Measurements from ENCODE around the gene MAPK8IP3. TPM values are rescaled to one million over a fixed set of nuclear protein-coding genes. Genes with fewer than 3 reads are reported as not detected.
"Not testable (repeated sequence)": the region's sequence is repeated elsewhere in the genome, so short reads cannot be mapped to it uniquely, and the experiment has no call there.

The MAPK8IP3 gene
- total RNA-seq, 2 experiments from 2014 or later: 101 to 108 TPM

DNA sequence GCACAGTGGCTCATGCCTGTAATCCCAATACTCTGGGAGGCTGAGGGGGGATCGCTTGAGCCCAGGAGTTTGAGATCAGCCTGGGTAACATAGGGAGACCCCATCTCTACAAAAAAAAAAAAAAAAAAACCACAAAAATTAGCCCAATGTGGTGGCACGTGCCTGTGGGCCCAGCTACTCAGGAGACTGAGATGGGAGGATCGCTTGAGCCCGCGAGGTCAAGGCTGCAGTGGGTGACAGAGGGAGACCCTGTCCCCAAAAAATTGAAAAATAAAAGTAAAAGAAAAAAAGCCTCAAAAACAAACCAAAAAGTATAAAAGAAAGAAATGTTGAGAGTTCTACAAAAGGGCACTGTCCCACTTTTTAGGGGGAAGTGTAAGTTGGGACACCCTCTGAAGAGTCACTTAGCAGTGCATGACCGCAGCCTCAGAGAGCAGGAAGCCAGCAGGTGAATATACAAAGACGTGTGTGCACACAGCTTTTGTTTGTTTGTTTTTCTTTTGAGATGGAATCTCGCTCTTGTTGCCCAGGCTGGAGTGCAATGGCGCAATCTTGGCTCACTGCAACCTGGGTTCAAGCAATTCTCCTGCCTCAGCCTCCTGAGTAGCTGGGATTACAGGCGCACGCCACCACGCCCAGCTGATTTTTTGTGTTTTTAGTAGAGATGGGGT lies 13.7 kb downstream of the MAPK8IP3 start:
- peak; percentile 39 for DNase-seq
- Mint-ChIP-seq H3K27ac (peak overlapping the region; percentile 77), H3K4me1 (peaks cover 46% of the 10 kb centered on the region)
- H3K27me3 Mint-ChIP-seq; H3K9me3 Mint-ChIP-seq; H3K36me3 Mint-ChIP-seq (ENCODE audit: low read depth); POLR2A ChIA-PET; H3K4me3 Mint-ChIP-seq: not testable (repeated sequence)
- CTCF ChIA-PET: interaction anchor here (1.2 kb wide), 1 partner anchor 10 kb away, joined by 4 read pairs; no protein-coding TSS in a partner anchor

DNA sequence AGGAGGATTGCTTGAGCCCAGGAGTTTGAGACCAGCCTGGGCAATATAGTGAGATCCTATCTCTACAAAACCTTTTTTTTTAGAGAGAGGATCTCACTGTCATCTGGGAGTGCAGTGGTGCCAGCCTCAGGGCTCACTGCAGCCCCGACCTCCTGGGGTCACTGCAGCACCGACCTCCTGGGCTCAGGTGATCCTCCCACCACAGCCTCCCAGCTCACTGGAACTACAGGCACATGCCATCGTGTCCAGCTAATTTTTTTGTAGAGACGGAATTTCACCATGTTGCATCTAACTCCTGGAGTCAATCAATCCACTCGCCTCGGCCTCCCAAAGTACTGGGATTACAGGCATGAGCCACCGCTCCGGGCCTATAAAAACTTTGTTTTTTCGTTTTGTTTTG lies 15.4 kb downstream of the MAPK8IP3 start:
- Mint-ChIP-seq H3K4me3 (no peak overlapping the region), H3K9me3 (no peaks in the 10 kb centered on the region), H3K27me3 (no peaks in the 10 kb centered on the region), H3K4me1 (peaks cover 46% of the 10 kb centered on the region), H3K36me3 (ENCODE audit: low read depth) (peaks cover 6% of the 10 kb centered on the region), H3K27ac (peak overlapping the region; percentile 85)
- ChIA-PET CTCF (interaction anchor here (0.7 kb wide), 2 partner anchors 61 to 85 kb away, joined by 4 read pairs; partner anchors contain the start of genes NUBP2 and SPSB3), POLR2A (no interaction called here)
- DNase-seq: no peak

GRCh38 chr16:1723450-1724147 lies 17.6 kb downstream of the MAPK8IP3 start:
- DNase-seq: peak; percentile 51
- peaks cover 44% of the 10 kb centered on the region for H3K4me1 Mint-ChIP-seq
- H3K9me3 Mint-ChIP-seq: no peaks in the 10 kb centered on the region
- H3K27me3 Mint-ChIP-seq: no peaks in the 10 kb centered on the region
- peaks cover 6% of the 10 kb centered on the region for H3K36me3 Mint-ChIP-seq (ENCODE audit: low read depth)
- no peak overlapping the region for H3K4me3 Mint-ChIP-seq
- peak overlapping the region; percentile 60 for H3K27ac Mint-ChIP-seq
- ChIA-PET CTCF (interaction anchor here (0.6 to 1.9 kb wide), 10 partner anchors 10 to 364 kb away, joined by 3 to 6 read pairs (median 3); no protein-coding TSS in a partner anchor), POLR2A (no interaction called here)

GRCh38 chr16:1724491-1724890 lies 18.5 kb downstream of the MAPK8IP3 start:
- CTCF ChIA-PET: interaction anchor here (1.2 to 1.9 kb wide), 3 partner anchors 11 to 43 kb away, joined by 3 to 6 read pairs (median 6); no protein-coding TSS in a partner anchor
- Mint-ChIP-seq H3K4me1 (peaks cover 37% of the 10 kb centered on the region), H3K36me3 (ENCODE audit: low read depth) (peaks cover 13% of the 10 kb centered on the region), H3K4me3 (no peak overlapping the region), H3K27ac (no peak overlapping the region), H3K9me3 (no peaks in the 10 kb centered on the region), H3K27me3 (no peaks in the 10 kb centered on the region)
- POLR2A ChIA-PET: no interaction called here
- no peak for DNase-seq

DNA sequence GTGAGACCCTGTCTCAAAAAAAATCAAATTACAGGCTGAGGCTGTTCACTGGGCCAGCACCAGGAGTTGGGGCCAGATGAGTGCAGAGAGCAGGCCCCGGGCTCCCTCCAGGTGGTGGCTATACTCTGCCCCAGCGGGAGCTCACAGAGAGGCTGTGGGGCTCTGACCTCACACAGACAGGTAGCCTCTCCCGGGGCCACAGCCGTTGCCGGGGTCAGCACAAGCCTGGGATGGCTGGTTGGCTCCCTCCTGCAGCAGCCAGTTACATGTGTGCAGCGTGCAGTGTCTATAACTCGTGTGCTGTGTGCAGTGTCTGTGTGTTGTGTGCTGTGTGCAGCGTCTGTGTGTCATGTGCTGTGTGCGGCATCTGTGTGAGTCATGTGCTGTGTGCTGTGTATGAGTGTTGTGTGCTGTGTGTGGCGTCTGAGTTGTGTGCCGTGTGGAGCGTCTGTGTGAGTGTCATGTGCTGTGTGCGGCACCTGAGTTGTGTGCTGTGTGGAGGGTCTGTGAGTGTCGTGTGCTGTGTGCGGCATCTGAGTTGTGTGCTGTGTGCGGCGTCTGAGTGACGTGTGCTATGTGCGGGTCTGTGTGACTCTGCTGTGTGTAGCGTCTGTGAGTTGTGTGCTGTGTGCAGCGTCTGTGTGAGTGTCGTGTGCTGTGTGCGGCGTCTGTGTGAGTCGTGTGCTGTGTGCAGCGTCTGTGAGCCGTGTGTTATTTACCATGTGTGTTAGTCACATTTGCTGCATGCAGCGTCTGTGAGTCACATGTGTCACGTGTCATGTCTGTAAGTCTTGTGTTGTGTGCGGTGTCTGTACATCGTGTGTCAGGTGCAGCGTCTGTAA lies 20.9 kb downstream of the MAPK8IP3 start:
- POLR2A ChIA-PET: no interaction called here
- no peaks in the 10 kb centered on the region for H3K9me3 Mint-ChIP-seq
- no peak overlapping the region for H3K27ac Mint-ChIP-seq
- no peak overlapping the region for H3K4me3 Mint-ChIP-seq
- DNase-seq: no peak
- H3K27me3 Mint-ChIP-seq: no peaks in the 10 kb centered on the region
- peaks cover 20% of the 10 kb centered on the region for H3K4me1 Mint-ChIP-seq
- CTCF ChIA-PET: interaction anchor here (0.8 to 1.0 kb wide), 2 partner anchors 129 to 148 kb away, joined by 3 read pairs; no protein-coding TSS in a partner anchor
- H3K36me3 Mint-ChIP-seq (ENCODE audit: low read depth): peaks cover 12% of the 10 kb centered on the region

DNA sequence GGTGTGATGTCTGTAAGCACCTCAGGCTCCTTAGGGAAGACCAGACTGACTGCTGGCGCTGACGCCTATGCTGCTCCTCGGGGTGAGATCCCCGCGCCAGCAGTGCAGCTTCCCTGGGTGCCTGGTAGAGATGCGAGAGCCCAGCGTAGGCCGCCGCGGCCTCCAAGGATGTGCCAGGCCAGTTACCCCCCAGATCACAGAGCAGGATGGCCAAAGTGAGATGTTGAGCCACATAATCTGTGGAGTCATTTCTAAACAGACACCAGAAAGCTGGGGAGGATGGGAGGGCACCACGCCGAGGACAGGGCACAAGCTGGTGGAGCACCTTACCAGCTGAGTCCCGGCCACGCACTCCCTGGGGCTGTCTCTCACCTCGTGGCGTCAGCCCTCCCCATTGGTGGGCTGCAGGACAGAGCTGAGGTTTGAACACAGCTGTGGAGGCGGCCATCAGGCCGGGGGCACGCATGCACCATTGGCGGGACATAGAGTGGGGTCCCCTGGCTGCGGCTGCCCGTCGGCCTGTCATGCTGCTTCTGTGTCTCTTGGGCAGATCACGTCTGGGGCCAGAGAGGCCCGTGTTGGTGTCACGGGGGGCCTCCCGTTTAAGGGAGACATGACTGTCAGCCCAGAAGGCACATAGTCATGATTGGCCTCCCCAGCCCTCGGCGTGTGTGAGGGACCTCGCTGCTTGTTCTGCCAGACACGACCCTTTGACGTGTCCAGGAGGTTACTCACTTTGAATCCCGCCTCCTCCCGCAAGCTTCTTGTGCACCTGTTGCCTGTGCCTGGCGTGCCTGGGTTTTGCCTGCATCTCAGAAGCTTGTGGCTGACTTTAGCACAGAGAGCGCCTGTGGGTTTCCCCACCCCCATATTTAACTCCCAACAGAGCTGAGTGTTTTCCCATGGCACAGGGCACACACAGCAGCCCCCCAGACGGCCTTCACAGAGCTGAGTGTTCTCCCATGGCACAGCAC lies 21.9 kb downstream of the MAPK8IP3 start:
- H3K27ac Mint-ChIP-seq: no peak overlapping the region
- H3K27me3 Mint-ChIP-seq: no peaks in the 10 kb centered on the region
- POLR2A ChIA-PET: no interaction called here
- no peaks in the 10 kb centered on the region for H3K9me3 Mint-ChIP-seq
- H3K4me3 Mint-ChIP-seq: no peak overlapping the region
- CTCF ChIA-PET: interaction anchor here (1.1 kb wide), 1 partner anchor 22 kb away, joined by 3 read pairs; the partner anchor contains the start of gene MAPK8IP3
- peaks cover 11% of the 10 kb centered on the region for H3K4me1 Mint-ChIP-seq
- no peak for DNase-seq
- H3K36me3 Mint-ChIP-seq (ENCODE audit: low read depth): peaks cover 15% of the 10 kb centered on the region

- Mint-ChIP-seq H3K9me3 (no peaks in the 10 kb centered on the region), H3K36me3 (ENCODE audit: low read depth) (peaks cover 22% of the 10 kb centered on the region), H3K4me1 (peaks cover 1% of the 10 kb centered on the region), H3K27me3 (no peaks in the 10 kb centered on the region), H3K4me3 (no peak overlapping the region), H3K27ac (no peak overlapping the region)
- DNase-seq: no peak
- POLR2A ChIA-PET: no interaction called here
- CTCF ChIA-PET: interaction anchor here (0.6 to 1.1 kb wide), 3 partner anchors 10 to 25 kb away, joined by 3 to 4 read pairs (median 3); partner anchors contain the start of gene MAPK8IP3
These were observed 23.0 kb downstream of the MAPK8IP3 start for GRCh38 chr16:1729026-1729425.

DNA sequence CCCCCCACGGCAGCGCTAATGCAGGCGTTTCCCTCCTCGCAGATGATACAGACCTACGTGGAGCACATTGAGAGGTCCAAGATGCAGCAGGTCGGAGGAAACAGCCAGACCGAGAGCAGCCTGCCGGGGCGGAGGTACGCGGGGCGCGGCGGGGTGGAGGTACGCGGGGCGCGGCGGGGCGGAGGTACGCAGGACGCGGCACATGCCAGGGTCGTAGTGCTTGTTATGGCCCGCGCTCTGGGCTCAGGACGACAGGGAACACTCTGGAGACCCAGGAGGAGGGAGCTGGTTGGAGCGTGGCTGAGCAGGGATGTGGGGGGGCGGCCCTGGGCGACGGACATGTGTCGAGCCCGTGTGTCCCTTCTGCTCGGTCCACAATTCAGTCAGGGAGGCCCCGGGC lies 23.4 kb downstream of the MAPK8IP3 start:
- H3K4me1 Mint-ChIP-seq: peaks cover 1% of the 10 kb centered on the region
- DNase-seq: no peak
- H3K27me3 Mint-ChIP-seq: no peaks in the 10 kb centered on the region
- H3K36me3 Mint-ChIP-seq (ENCODE audit: low read depth): peaks cover 22% of the 10 kb centered on the region
- H3K27ac Mint-ChIP-seq: no peak overlapping the region
- H3K9me3 Mint-ChIP-seq: no peaks in the 10 kb centered on the region
- H3K4me3 Mint-ChIP-seq: no peak overlapping the region
- ChIA-PET POLR2A (no interaction called here), CTCF (interaction anchor here (1.0 kb wide), 1 partner anchor 10 kb away, joined by 4 read pairs; no protein-coding TSS in a partner anchor)

- POLR2A ChIA-PET: no interaction called here
- no peaks in the 10 kb centered on the region for H3K27me3 Mint-ChIP-seq
- CTCF ChIA-PET: interaction anchor here (1.1 kb wide), 1 partner anchor 25 kb away, joined by 3 read pairs; the partner anchor contains the start of gene MAPK8IP3
- no peak for DNase-seq
- peaks cover 22% of the 10 kb centered on the region for H3K36me3 Mint-ChIP-seq (ENCODE audit: low read depth)
- H3K4me1 Mint-ChIP-seq: peaks cover 1% of the 10 kb centered on the region
- no peak overlapping the region for H3K4me3 Mint-ChIP-seq
- no peaks in the 10 kb centered on the region for H3K9me3 Mint-ChIP-seq
- H3K27ac Mint-ChIP-seq: peak overlapping the region; percentile 19
These were observed 25.1 kb downstream of the MAPK8IP3 start for GRCh38 chr16:1731073-1731472.

GRCh38 chr16:1731603-1732002 lies 25.6 kb downstream of the MAPK8IP3 start:
- Mint-ChIP-seq H3K4me1 (peaks cover 1% of the 10 kb centered on the region), H3K9me3 (no peaks in the 10 kb centered on the region), H3K27me3 (no peaks in the 10 kb centered on the region), H3K36me3 (ENCODE audit: low read depth) (peaks cover 22% of the 10 kb centered on the region), H3K4me3 (no peak overlapping the region), H3K27ac (no peak overlapping the region)
- ChIA-PET POLR2A (no interaction called here), CTCF (no interaction called here)
- DNase-seq: no peak

DNA sequence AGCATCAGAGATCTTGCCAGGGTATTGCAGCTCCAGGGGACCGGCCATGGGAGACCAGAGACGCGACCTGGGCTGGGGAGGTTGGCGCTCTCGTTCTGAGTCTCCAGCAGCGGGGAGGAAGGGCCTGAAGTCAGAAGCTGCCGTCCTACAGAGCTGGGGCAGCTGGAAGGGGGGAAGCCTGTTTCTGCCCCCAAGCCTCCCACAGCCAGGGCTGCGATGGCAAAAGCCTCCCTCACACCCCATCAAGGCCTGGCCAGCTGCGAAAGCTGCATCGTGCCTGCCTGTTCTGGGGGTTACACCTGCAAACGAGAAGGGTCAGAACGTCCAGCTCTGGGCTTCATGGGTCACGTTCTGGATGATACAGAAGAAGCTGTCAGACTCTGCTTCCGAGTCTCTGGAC lies 26.1 kb downstream of the MAPK8IP3 start:
- POLR2A ChIA-PET: no interaction called here
- H3K4me1 Mint-ChIP-seq: no peaks in the 10 kb centered on the region
- H3K27me3 Mint-ChIP-seq: no peaks in the 10 kb centered on the region
- H3K9me3 Mint-ChIP-seq: no peaks in the 10 kb centered on the region
- DNase-seq: no peak
- no peak overlapping the region for H3K4me3 Mint-ChIP-seq
- H3K27ac Mint-ChIP-seq: no peak overlapping the region
- CTCF ChIA-PET: interaction anchor here (1.1 to 1.5 kb wide), 2 partner anchors 26 to 519 kb away, joined by 3 to 6 read pairs; partner anchors contain the start of gene MAPK8IP3
- H3K36me3 Mint-ChIP-seq (ENCODE audit: low read depth): peaks cover 22% of the 10 kb centered on the region

Data from activated CD4-positive, alpha-beta T cell treated with anti-CD3 and anti-CD28 coated beads, Interleukin-2, amount 10 ng/mL, durations not matched to agents 7 days and 5 days (primary cell).